Activated naive CD4-positive, alpha-beta T cell treated with anti-CD3 and anti-CD28 coated beads, Interleukin-2, amount 50 U/mL, for 24 hours (primary cell): ENCODE results near the gene SIGLECL1.
"Not testable (repeated sequence)": the region's sequence is repeated elsewhere in the genome, so short reads cannot be mapped to it uniquely, and the experiment has no call there.

Experiments used
- H3K27ac Mint-ChIP-seq: one replicate; pipeline ENCODE4 v1.8.0; 2021; ENCODE audit warnings: mild to moderate bottlenecking, mixed read lengths
- H3K27me3 Mint-ChIP-seq: one replicate; pipeline ENCODE4 v1.8.0; 2021; ENCODE audit warnings: mixed read lengths
- H3K36me3 Mint-ChIP-seq: one replicate; pipeline ENCODE4 v1.8.0; 2021; ENCODE audit warnings: mixed read lengths
- H3K4me1 Mint-ChIP-seq: one replicate; pipeline ENCODE4 v1.8.0; 2021; ENCODE audit warnings: mixed read lengths
- H3K4me3 Mint-ChIP-seq: one replicate; pipeline ENCODE4 v1.8.0; 2021; ENCODE audit warnings: mild to moderate bottlenecking, mixed read lengths
- H3K9me3 Mint-ChIP-seq: one replicate; pipeline ENCODE4 v1.8.0; 2021; ENCODE audit warnings: mixed read lengths

The SIGLECL1 gene

DNA sequence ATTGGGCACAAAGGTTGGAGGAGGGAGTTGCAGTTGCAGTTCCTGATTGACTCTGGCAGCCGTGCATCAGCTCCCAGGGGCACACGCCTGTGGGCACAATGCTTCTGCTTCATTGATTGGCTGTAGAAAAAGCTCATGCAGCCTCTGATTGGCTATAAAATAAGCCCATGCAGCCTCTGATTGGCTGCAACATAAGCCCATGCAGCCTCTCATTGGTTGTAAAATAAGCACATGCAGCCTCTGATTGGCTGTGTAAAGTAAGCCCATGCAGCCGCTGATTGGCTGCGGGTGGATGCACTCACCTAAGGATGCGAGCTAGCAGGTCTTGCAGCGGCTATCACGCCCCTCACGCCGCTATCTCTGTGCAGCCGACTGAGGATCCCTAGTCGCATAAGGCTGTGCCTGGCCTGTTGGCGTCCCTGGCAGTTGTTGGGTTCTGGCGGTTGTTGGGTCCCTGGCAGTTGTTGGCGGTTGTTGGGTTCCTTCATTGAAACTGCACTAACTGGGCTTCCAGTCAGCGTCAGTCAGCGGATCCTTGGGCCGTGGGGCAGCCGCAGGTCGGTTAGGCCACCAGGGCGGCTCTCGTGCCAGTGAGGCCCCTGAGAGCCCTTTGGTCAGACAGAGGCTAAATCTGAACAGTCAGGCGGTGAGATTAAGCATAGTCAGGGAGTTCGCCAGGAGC lies at the start of gene SIGLECL1:
SIGLECL1 (plus strand) TSS at position 295 of the 682 bp plus-strand sequence. CDS start 12,993 bp downstream, outside the sequence.
- H3K27ac Mint-ChIP-seq = no peak within 1 kb of the TSS
- no peaks in the 10 kb centered on the region for H3K4me1 Mint-ChIP-seq
- peaks cover 2% of the 10 kb centered on the region for H3K27me3 Mint-ChIP-seq
- H3K36me3 Mint-ChIP-seq = no peaks in the 10 kb centered on the region
- H3K9me3 Mint-ChIP-seq = no peaks in the 10 kb centered on the region
- H3K4me3 Mint-ChIP-seq = no peak within 1 kb of the TSS

DNA sequence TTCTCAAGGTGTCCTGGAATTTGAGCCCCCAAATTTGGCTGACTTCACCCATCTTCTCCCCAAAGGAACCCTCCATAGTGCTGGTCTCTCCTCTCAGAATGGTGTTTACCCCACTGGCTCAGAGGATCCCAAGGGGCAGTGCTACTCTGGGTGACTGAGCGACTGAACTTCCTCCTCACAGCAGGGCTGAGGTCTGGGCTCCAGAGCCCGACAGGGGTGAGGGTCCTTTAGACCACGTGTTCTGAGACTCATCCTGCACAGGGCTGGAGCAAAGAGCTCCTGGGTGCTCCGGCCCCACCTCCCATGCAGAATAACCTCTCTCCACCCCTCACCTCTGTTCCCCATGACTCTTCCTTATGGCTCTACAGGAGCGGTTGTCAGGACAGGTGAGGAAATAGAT lies 49.2 kb upstream of the SIGLECL1 start:
- Mint-ChIP-seq H3K9me3 (no peaks in the 10 kb centered on the region), H3K36me3 (no peaks in the 10 kb centered on the region), H3K27ac (no peak overlapping the region), H3K27me3 (peaks cover 13% of the 10 kb centered on the region), H3K4me3 (no peak overlapping the region), H3K4me1 (no peaks in the 10 kb centered on the region)

DNA sequence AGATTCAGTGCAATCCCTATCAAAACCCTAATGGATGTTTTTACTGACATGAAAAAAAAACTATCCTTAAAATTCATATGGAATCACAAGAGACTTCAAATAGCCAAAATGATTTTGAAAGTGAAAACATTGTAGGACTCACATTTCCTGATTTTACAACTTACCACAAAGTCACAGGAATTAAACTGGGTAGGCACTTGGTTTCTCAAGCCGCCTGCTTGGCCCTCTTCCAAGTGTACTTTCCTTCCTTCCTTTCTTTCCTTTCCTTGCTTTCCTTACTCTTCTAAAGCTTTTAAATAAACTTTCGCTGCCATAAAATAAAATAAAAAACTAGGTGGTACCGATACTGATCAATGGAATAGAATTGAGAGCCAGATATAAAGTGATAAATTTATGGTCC lies 47.0 kb upstream of the SIGLECL1 start:
- no peaks in the 10 kb centered on the region for H3K4me1 Mint-ChIP-seq
- peaks cover 17% of the 10 kb centered on the region for H3K27me3 Mint-ChIP-seq
- no peaks in the 10 kb centered on the region for H3K9me3 Mint-ChIP-seq
- H3K27ac Mint-ChIP-seq = no peak overlapping the region
- H3K36me3 Mint-ChIP-seq = no peaks in the 10 kb centered on the region
- no peak overlapping the region for H3K4me3 Mint-ChIP-seq

DNA sequence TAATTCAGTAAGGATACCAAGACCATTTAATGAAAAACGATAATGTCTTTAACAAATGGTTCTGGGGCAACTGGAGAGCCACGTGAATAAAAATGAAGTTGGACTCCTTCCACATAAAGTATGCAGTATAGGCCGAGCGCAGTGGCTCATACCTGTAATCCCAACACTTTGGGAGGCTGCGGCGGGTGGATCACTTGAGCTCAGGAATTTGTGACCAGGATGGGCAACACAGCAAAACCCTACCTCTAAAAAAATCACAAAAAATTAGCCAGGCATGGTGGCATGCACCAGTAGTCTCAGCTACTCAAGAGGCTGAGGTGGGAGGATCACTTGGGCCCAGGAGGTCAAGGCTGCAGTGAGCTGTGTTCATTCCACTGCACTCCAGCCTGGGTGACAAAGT lies 46.6 kb upstream of the SIGLECL1 start:
- no peak overlapping the region for H3K27ac Mint-ChIP-seq
- H3K4me3 Mint-ChIP-seq = no peak overlapping the region
- H3K9me3 Mint-ChIP-seq = no peaks in the 10 kb centered on the region
- H3K36me3 Mint-ChIP-seq = no peaks in the 10 kb centered on the region
- H3K4me1 Mint-ChIP-seq = no peaks in the 10 kb centered on the region
- H3K27me3 Mint-ChIP-seq = peaks cover 18% of the 10 kb centered on the region

DNA sequence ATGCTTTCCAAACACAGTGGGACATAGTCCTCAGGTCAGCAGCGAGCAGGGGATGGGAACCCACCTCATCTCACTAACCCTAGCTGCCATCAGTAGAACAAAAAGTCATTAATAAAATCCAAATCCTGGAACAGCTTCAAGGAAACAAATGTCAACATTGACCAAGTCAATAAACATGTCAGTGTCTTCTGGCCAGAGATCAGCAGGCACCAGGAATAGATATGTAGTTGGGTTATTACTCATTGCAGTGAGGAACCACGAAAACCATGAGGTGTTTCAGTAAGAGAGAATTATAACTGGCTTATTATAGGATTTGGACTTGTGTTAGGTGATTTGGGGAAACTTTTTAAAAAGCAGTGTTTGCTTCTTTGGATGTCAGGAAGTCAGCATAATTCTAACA lies 43.1 kb upstream of the SIGLECL1 start:
- no peak overlapping the region for H3K27ac Mint-ChIP-seq
- no peaks in the 10 kb centered on the region for H3K36me3 Mint-ChIP-seq
- H3K4me3 Mint-ChIP-seq = no peak overlapping the region
- H3K9me3 Mint-ChIP-seq = no peaks in the 10 kb centered on the region
- peaks cover 19% of the 10 kb centered on the region for H3K27me3 Mint-ChIP-seq
- H3K4me1 Mint-ChIP-seq = no peaks in the 10 kb centered on the region

DNA sequence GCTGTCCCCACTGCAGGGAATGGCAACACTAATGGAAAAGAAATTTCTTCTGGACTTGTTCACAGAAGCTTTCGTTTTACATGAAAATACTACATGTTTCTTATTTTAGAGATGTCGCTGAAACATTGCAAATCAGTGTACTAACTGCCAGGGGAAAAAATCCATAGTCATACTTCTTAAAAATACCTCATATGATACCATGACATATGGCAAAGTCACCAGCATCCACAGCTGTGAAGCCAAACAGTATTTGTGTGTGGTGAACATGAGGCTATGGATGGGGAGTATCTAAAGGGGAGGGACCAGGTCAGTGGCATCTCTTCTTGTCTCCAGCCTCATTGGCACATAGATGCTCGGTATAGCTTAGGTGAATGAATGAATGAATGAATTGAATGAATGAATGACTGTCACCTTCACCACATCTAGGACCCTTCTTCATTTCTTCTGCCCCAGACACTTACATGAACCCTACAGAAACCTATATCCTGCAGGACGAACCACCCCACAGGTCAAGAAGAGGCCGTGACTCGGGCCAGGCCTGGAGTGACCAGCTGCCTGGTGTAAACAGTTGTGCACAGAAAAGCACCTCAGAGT lies 40.6 kb upstream of the SIGLECL1 start:
- Mint-ChIP-seq H3K27me3 (peaks cover 16% of the 10 kb centered on the region), H3K4me1 (no peaks in the 10 kb centered on the region), H3K27ac (no peak overlapping the region), H3K36me3 (no peaks in the 10 kb centered on the region), H3K4me3 (no peak overlapping the region), H3K9me3 (no peaks in the 10 kb centered on the region)

DNA sequence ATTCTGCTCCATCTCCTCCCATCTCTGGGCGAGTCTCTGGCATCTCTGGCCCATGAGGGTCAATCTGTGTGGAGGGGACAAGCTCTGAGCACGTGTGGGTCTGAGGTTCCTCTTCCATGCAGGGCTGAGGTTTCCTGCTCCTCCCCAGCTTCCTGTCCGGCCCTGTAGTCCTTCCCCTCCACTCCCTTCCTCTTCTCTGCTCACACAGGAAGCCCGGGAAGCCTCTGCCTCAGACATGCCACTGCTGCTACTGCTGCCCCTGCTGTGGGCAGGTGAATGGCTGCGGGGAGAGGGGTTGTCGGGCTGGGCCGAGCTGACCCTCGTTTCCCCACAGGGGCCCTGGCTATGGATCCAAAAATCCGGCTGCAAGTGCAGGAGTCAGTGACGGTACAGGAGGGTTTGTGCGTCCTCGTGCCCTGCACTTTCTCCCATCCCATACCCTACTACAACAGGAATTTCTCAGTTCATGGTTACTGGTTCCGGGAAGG lies 40.0 kb upstream of the SIGLECL1 start:
- peaks cover 16% of the 10 kb centered on the region for H3K27me3 Mint-ChIP-seq
- not testable (repeated sequence) for H3K4me3 Mint-ChIP-seq, H3K36me3 Mint-ChIP-seq, H3K4me1 Mint-ChIP-seq, H3K27ac Mint-ChIP-seq, H3K9me3 Mint-ChIP-seq

DNA sequence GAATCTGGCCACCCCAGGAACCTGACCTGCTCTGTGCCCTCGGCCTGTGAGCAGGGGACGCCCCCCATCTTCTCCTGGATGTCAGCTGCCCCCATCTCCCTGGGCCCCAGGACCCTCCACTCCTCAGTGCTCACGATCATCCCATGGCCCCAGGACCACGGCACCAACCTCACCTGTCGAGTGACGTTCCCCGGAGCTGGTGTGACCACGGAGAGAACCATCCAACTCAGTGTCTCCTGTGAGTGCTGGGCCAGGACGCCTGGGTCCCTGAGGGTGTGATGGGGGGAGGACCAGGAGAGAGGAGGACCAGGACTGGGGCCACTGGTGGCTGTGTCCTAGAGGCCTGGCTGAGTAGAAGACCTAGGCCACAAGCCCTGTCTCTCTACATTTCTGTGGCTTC lies 39.0 kb upstream of the SIGLECL1 start:
- peaks cover 16% of the 10 kb centered on the region for H3K27me3 Mint-ChIP-seq
- no peaks in the 10 kb centered on the region for H3K4me1 Mint-ChIP-seq
- no peaks in the 10 kb centered on the region for H3K36me3 Mint-ChIP-seq
- no peaks in the 10 kb centered on the region for H3K9me3 Mint-ChIP-seq
- H3K27ac Mint-ChIP-seq = no peak overlapping the region
- H3K4me3 Mint-ChIP-seq = no peak overlapping the region

DNA sequence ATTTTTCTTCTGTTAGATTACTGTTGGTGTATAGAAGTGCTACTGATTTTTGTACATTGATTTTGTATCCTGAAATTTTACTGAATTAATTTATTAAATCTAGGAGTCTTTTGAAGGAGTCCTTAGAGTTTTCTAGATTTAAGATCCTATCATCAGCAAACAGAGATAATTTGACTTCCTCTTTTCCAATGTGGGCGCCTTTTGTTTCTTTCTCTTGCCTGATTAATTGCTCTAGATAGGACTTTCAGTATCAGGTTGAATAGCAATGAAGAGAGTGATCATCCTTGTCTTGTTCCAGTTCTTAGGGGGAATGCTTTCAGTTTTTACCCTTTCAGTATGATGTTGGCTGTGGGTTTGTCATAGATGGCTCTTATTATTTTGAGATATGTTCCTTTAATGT lies 31.6 kb upstream of the SIGLECL1 start:
- Mint-ChIP-seq H3K4me3 (no peak overlapping the region), H3K4me1 (no peaks in the 10 kb centered on the region), H3K36me3 (no peaks in the 10 kb centered on the region), H3K27me3 (peaks cover 21% of the 10 kb centered on the region), H3K9me3 (no peaks in the 10 kb centered on the region), H3K27ac (no peak overlapping the region)

DNA sequence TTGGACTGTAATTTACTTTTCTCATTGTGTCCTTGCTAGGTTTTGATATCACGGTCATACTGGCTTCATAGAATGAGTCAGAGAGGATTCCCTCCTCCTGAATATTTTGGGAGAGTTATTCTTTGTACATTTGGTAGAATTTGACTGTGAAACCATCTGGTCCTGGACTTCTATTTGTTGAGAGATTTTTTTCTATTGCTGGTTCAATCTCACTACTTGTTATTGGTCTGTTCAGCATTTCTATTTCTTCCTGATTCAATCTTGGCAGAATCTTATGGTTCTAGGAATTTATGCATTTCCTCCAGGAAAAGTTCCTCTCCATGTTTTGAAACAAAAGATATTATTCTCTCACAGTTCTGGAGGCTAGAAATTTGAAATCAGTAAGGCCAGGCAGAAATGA lies 30.9 kb upstream of the SIGLECL1 start:
- Mint-ChIP-seq H3K36me3 (no peaks in the 10 kb centered on the region), H3K27ac (no peak overlapping the region), H3K9me3 (no peaks in the 10 kb centered on the region), H3K4me1 (no peaks in the 10 kb centered on the region), H3K27me3 (peaks cover 21% of the 10 kb centered on the region), H3K4me3 (no peak overlapping the region)

DNA sequence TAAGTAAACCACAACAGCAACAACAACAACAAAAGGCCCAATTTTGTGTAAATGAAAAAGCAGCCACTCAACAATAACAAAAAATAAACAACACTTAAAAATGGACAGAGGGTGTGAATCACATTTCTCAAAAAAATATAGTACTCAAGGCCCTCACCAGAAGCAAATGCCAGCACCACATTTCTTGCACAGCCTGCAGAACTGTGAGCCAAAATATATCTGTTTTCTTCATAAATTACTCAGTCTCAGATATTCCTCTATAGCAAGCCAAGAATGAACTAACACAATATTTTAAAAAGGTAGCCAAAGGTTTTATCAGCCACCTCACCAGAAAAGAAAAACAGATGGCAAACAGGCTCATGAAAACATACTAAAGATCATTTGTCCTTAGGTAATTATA lies 29.9 kb upstream of the SIGLECL1 start:
- Mint-ChIP-seq H3K27ac (no peak overlapping the region), H3K27me3 (peaks cover 27% of the 10 kb centered on the region), H3K9me3 (no peaks in the 10 kb centered on the region), H3K36me3 (no peaks in the 10 kb centered on the region), H3K4me3 (no peak overlapping the region), H3K4me1 (no peaks in the 10 kb centered on the region)

DNA sequence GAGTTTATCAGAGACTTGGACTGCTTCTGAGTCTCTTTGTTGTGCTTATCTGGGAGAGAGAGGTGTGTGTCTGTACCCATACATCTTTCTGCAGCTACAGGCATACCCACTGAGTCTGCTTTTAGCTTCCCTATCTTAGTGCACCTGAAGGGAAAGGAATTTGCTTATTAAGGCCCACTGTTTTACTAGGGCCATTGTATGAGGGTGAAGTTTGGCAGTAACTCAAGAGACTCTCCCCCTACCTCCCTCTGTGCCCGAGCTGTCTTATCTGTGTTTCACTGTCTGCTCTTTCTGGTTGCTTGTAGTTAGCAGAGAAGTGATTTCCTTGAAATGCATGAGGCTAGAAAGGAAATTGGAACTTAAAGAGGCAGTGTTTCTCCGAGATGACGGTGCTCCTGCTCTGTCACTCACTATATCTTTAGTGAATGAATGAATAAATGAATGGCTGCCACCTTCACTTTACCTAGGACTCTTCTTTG lies 26.7 kb upstream of the SIGLECL1 start:
- Mint-ChIP-seq H3K9me3 (no peaks in the 10 kb centered on the region), H3K27me3 (peaks cover 38% of the 10 kb centered on the region), H3K4me1 (no peaks in the 10 kb centered on the region), H3K36me3 (no peaks in the 10 kb centered on the region), H3K27ac (no peak overlapping the region), H3K4me3 (no peak overlapping the region)

DNA sequence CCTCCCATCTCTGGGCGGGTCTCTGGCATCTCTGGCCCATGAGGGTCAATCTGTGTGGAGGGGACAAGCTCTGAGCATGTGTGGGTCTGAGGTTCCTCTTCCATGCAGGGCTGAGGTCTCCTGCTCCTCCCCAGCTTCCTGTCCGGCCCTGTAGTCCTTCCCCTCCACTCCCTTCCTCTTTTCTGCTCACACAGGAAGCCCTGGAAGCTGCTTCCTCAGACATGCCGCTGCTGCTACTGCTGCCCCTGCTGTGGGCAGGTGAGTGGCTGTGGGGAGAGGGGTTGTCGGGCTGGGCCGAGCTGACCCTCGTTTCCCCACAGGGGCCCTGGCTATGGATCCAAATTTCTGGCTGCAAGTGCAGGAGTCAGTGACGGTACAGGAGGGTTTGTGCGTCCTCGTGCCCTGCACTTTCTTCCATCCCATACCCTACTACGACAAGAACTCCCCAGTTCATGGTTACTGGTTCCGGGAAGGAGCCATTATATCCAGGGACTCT lies 25.9 kb upstream of the SIGLECL1 start, which contains the start of gene CD33:
CD33 (plus strand) TSS at position 183 of the 496 bp plus-strand sequence; CDS start at position 222, 39 bp downstream.
- H3K27ac Mint-ChIP-seq, H3K4me1 Mint-ChIP-seq: not testable (repeated sequence)

DNA sequence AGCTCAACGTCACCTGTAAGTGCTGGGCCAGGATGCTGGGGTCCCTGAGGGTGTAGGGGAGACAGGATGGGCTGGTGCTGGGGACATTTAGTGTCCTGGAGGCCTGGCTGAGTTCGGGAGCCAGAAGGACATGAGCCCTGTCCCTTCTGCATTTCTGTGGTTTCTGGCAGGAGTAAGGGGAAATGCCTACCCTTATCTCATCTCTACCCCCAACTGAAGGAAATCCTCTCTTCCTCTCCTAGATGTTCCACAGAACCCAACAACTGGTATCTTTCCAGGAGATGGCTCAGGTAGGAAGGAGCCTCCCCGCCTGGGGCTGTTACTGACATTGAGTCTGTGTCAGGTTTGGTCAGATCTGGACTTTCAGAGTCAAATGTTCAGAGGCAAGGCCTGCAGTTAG lies 24.8 kb upstream of the SIGLECL1 start:
- peaks cover 35% of the 10 kb centered on the region for H3K27me3 Mint-ChIP-seq
- H3K9me3 Mint-ChIP-seq = no peaks in the 10 kb centered on the region
- no peaks in the 10 kb centered on the region for H3K36me3 Mint-ChIP-seq
- H3K4me1 Mint-ChIP-seq = no peaks in the 10 kb centered on the region
- no peak overlapping the region for H3K4me3 Mint-ChIP-seq
- no peak overlapping the region for H3K27ac Mint-ChIP-seq

More for the DNA sequence above, 25.9 kb upstream of the SIGLECL1 start, which contains the start of gene CD33:
- not testable (repeated sequence) for H3K36me3 Mint-ChIP-seq, H3K4me3 Mint-ChIP-seq, H3K9me3 Mint-ChIP-seq
- H3K27me3 Mint-ChIP-seq = peaks cover 34% of the 10 kb centered on the region

DNA sequence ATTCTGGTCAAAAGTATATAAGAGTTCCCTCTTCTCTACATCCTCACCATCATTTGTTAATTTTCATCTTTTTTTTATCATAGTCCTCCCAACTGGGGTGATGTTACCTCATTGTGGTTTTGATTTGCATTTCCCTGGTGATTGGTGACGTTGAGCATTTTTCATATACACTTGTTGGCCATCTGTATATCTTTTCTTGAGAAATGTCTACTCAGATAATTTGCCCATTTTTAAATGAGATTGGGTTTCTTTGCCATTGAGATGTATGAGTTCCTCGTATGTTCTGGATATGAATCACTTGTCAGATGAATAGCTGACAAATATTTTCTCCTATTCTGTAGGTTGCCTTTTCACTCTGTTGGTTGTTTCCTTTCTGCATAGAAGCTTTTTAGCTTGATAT lies 23.6 kb upstream of the SIGLECL1 start:
- H3K27ac Mint-ChIP-seq = no peak overlapping the region
- H3K4me3 Mint-ChIP-seq = no peak overlapping the region
- H3K36me3 Mint-ChIP-seq = no peaks in the 10 kb centered on the region
- no peaks in the 10 kb centered on the region for H3K4me1 Mint-ChIP-seq
- peaks cover 42% of the 10 kb centered on the region for H3K27me3 Mint-ChIP-seq
- H3K9me3 Mint-ChIP-seq = peaks cover 4% of the 10 kb centered on the region

DNA sequence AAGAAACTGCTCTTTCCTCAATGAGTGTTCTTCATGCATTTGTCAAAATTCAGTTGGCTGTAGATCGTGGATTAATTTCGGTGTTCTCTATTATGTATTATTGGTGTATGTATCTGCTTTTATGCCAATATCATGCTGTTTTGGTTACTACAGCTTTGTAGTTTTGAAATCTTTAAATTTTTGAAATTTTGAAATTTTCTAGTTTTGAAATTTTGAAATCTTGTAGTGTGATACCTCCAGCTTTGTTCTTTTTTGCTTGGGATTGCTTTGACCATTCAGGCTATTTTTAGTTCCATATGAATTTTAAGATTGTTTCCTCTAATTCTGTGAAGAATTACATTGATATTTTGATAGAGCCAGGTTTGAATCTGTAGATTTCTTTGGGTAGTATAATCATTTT lies 22.9 kb upstream of the SIGLECL1 start:
- no peaks in the 10 kb centered on the region for H3K4me1 Mint-ChIP-seq
- H3K36me3 Mint-ChIP-seq = no peaks in the 10 kb centered on the region
- peaks cover 44% of the 10 kb centered on the region for H3K27me3 Mint-ChIP-seq
- no peak overlapping the region for H3K4me3 Mint-ChIP-seq
- H3K27ac Mint-ChIP-seq = no peak overlapping the region
- H3K9me3 Mint-ChIP-seq = peaks cover 9% of the 10 kb centered on the region
